Mammary epithelial cell (primary cell): ENCODE measurements around the gene TMEM163.

Source experiments
- EZH2 ChIP-seq: IDR thresholded peaks from 2 replicates; pipeline ENCODE4 v1.6.1; 2012; ENCODE audit warnings: low read length, inconsistent platforms, borderline replicate concordance
- TF ChIP-seq, protein P1 (sequence below), 2 donors: IDR thresholded peaks in 1 of 2; conservative IDR thresholded peaks in 1 of 2; 2 replicates each; pipeline ENCODE4 v1.5.1; 2011 to 2012; ENCODE audit warnings: inconsistent platforms in 2 of 2, low read length in 2 of 2, mild to moderate bottlenecking in 2 of 2, control low read depth in 1 of 2, low read depth in 1 of 2; ENCODE audit not compliant: insufficient read depth in 1 of 2; ENCODE audit errors: extremely low read depth in 1 of 2

DNA sequence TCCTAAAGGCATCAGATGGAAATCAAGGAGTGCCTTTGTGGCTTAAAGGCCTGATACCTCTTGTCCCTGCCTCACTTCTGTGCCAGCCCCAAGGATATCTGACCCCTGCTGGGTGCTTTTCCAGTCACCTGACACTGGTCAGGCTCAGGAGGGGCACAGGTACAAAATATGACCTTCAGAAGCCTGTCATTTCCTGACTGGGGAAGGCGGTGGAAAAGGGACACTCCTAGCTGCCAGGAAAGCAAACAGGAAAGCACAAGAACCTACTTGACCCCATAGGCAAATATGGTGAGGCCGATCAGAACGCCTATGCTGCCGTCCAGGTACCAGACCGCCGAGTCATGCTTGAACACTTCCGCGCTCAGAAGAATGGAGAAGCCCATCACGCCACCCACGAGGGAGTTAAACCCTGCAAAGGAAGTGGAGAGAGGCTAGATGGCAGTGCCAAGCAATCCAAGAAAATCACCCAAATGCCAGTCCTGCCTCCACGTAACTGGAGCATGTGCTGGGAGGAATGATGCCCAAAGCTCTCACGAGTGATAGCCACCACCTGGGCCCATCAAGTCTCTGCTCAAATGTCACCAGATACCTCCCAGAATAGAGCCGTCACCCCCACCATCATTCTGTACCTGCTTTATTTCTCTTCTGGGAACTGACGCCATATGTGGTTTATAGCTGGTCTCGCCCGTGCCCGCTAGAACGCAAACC, 260.9 kb downstream of the TMEM163 start:
- TF ChIP-seq, protein P1, sequence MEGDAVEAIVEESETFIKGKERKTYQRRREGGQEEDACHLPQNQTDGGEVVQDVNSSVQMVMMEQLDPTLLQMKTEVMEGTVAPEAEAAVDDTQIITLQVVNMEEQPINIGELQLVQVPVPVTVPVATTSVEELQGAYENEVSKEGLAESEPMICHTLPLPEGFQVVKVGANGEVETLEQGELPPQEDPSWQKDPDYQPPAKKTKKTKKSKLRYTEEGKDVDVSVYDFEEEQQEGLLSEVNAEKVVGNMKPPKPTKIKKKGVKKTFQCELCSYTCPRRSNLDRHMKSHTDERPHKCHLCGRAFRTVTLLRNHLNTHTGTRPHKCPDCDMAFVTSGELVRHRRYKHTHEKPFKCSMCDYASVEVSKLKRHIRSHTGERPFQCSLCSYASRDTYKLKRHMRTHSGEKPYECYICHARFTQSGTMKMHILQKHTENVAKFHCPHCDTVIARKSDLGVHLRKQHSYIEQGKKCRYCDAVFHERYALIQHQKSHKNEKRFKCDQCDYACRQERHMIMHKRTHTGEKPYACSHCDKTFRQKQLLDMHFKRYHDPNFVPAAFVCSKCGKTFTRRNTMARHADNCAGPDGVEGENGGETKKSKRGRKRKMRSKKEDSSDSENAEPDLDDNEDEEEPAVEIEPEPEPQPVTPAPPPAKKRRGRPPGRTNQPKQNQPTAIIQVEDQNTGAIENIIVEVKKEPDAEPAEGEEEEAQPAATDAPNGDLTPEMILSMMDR (conservative IDR thresholded peaks at IDR 0.05 in 1 of 2, IDR thresholded peaks at IDR 0.05 in 1 of 2; ENCODE audit: extremely low read depth in 1 of 2, insufficient read depth in 1 of 2, low read depth in 1 of 2, low read length in 2 of 2), result no peak
- no peak for TF ChIP-seq EZH2
